Lung (tissue), 12 donors: ENCODE results near the gene S100A10. TPM values are rescaled to one million over a fixed set of nuclear protein-coding genes. Genes with fewer than 3 reads are reported as not detected.

Source experiments
- ATAC-seq: fragments of 200-7000 bp; cut with Tn5 transposase; one replicate; pipeline ENCODE4 v1.9.1; 2020; ENCODE audit warnings: moderate number of reproducible peaks; ENCODE audit not compliant: insufficient read depth, low FRiP score
- DNase-seq, 3 donors: peaks; one replicate each; pipeline ENCODE4 v3.0.0-alpha.2; 2013 to 2017
- H3K27ac ChIP-seq, 2 donors: one replicate each; pipeline ENCODE4 v1.5.1; 2013; ENCODE audit warnings: mild to moderate bottlenecking in 2 of 2, moderate library complexity in 2 of 2, control low read depth in 1 of 2, inconsistent platforms in 1 of 2, low read depth in 1 of 2, low read length in 1 of 2
- H3K27me3 ChIP-seq, 3 donors: one replicate each; pipeline ENCODE4 v1.5.1; 2013; ENCODE audit warnings: low read length in 2 of 3; ENCODE audit not compliant: control insufficient read depth in 3 of 3, insufficient read depth in 3 of 3
- H3K36me3 ChIP-seq, 4 donors: one replicate each; pipeline ENCODE4 v1.5.1; 2013; ENCODE audit warnings: low read length in 4 of 4, mild to moderate bottlenecking in 1 of 4, moderate library complexity in 1 of 4; ENCODE audit not compliant: control insufficient read depth in 4 of 4, insufficient read depth in 4 of 4
- H3K4me1 ChIP-seq, 5 donors: one replicate each; pipeline ENCODE4 v1.5.1; 2013; ENCODE audit warnings: low read length in 5 of 5, mild to moderate bottlenecking in 2 of 5, moderate library complexity in 1 of 5; ENCODE audit not compliant: control insufficient read depth in 5 of 5, insufficient read depth in 5 of 5
- H3K4me3 ChIP-seq: one replicate; pipeline ENCODE4 v1.5.1; 2013; ENCODE audit warnings: mild to moderate bottlenecking, control low read depth, moderate library complexity
- H3K9ac ChIP-seq, 2 donors: one replicate each; pipeline ENCODE4 v1.5.1; 2013; ENCODE audit warnings: low read length in 2 of 2, control low read depth in 1 of 2; ENCODE audit not compliant: insufficient read depth in 1 of 2
- H3K9me3 ChIP-seq, 4 donors: one replicate each; pipeline ENCODE4 v1.5.1; 2013; ENCODE audit warnings: low read length in 3 of 4, mild to moderate bottlenecking in 1 of 4, moderate library complexity in 1 of 4; ENCODE audit not compliant: control insufficient read depth in 4 of 4, insufficient read depth in 3 of 4
- WGBS, 2 donors: extraction: QIAGEN DNeasy Blood & Tissue Kit; methylation state at CpG; one replicate each; pipeline ENCODE4 v1.1.7; 2013; 5-methylcytosine and 5-hydroxymethylcytosine counted together
- polyA plus RNA-seq, 2 donors: library from polyadenylated mRNA; stranded (reverse); fragments of 200-250 nt; gene quantifications; one replicate each; pipeline ENCODE4 v1.2.1, GENCODE V29; 2013
- total RNA-seq, 2 donors: library from RNA; depleted of rRNA in 1 of 2; stranded (reverse); fragments of >200 nt in 1 of 2; gene quantifications; one replicate each; pipeline ENCODE4 v1.2.1, GENCODE V29; 2014 to 2021
- TF ChIP-seq, protein P1 (sequence below): IDR thresholded peaks from 2 replicates; pipeline ENCODE4 v1.5.1; 2012; ENCODE audit warnings: mild to moderate bottlenecking; ENCODE audit errors: control extremely low read depth, extremely low read depth
- donor health status: control.
- donor health status: control.
- donor health status: Bipolar disorder and iron deficiency.
- donor health status: healthy.
- donor health status: DM: yes; HTN: yes; CAD: no.

The S100A10 gene
- total and polyA plus RNA-seq, 4 donors: 205 to 1,003 (median 674) TPM

DNA sequence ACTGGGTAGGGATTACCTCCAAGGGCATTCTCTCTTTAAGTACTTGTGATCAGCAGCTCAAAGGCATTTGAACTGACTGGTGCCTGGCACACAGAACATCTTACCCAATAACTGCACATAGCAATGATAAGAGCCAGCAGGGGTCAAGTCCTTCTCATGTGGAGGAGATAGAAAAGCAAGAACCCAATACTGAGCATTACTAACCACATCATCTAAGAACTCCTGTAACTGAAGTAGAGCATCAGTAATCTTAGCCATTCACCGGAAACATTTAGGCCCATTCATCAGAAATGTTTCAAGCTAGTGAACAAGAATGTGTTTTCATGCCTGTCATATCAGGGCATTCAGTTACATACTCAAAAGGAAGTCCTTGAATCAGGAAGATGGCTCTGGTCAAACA is 50.8 kb downstream of the S100A10 start:
- H3K9ac ChIP-seq: no peak overlapping the region
- WGBS, 2 donors: 75 to 79% methylated on average over 1 of the region's 1 CpG
- no peak overlapping the region for H3K4me3 ChIP-seq
- TF ChIP-seq, protein P1, sequence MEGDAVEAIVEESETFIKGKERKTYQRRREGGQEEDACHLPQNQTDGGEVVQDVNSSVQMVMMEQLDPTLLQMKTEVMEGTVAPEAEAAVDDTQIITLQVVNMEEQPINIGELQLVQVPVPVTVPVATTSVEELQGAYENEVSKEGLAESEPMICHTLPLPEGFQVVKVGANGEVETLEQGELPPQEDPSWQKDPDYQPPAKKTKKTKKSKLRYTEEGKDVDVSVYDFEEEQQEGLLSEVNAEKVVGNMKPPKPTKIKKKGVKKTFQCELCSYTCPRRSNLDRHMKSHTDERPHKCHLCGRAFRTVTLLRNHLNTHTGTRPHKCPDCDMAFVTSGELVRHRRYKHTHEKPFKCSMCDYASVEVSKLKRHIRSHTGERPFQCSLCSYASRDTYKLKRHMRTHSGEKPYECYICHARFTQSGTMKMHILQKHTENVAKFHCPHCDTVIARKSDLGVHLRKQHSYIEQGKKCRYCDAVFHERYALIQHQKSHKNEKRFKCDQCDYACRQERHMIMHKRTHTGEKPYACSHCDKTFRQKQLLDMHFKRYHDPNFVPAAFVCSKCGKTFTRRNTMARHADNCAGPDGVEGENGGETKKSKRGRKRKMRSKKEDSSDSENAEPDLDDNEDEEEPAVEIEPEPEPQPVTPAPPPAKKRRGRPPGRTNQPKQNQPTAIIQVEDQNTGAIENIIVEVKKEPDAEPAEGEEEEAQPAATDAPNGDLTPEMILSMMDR: no peak
- DNase-seq: no peak
- H3K27me3 ChIP-seq: no peaks in the 10 kb centered on the region
- ATAC-seq: no peak
- no peaks in the 10 kb centered on the region for H3K36me3 ChIP-seq
- no peaks in the 10 kb centered on the region for H3K9me3 ChIP-seq
- H3K4me1 ChIP-seq: peaks cover 6 to 29% (median 9%) of the 10 kb centered on the region in 5 donors
- H3K27ac ChIP-seq: peak overlapping the region; percentile 6 to 76

DNA sequence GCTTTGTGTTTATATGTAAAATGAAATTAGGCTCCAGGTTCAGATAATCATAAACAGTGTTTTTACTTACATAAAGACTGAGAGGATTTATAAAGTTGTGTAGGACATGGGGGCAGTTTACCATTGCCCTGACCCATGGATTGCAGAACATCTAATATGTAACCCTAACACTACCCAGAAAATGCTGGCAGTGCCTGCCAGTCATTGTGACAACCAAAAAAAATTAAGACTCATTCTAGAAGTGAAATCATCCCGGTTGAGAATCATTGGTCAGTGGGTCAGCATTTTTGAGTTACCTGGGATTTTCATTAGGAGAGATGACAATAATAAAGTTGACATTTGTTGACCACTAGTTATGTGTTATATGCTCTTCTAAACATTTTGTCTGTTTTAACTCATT is 53.1 kb downstream of the S100A10 start:
- Histone ChIP-seq H3K36me3 (no peaks in the 10 kb centered on the region), H3K27ac (peak overlapping the region in 1 of 2 donors; percentile 83), H3K4me3 (no peak overlapping the region), H3K9ac (no peak overlapping the region), H3K9me3 (no peaks in the 10 kb centered on the region), H3K27me3 (peaks cover 0 to 4% (median 0%) of the 10 kb centered on the region in 3 donors), H3K4me1 (peaks cover 6 to 19% (median 8%) of the 10 kb centered on the region in 5 donors)
- 70 to 71% methylated on average over 1 of the region's 1 CpG for WGBS, 2 donors
- no peak for ATAC-seq
- no peak for DNase-seq
- TF ChIP-seq, protein P1: no peak

DNA sequence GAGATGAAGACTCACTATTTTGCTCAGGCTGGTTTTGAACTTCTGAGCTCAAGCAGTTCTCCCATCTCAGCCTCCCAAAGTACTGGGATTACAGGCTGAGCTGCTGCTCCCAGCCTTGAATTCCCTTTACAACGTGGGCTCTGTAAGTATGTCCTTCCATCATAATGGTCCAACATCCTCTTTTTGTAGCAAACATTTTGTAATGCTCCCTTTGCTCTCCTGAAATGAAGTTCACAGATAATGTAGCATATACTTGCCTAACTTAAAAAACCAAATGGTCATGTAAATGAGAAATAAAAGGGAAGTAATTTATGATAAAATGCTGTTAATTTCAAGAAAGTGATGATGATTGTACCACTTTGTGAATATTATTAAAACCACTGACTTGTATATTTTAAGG is 53.9 kb downstream of the S100A10 start:
- no peak overlapping the region for H3K4me3 ChIP-seq
- no peaks in the 10 kb centered on the region for H3K36me3 ChIP-seq
- TF ChIP-seq, protein P1: no peak
- no peak for DNase-seq
- no peak overlapping the region for H3K27ac ChIP-seq
- peaks cover 6 to 12% (median 6%) of the 10 kb centered on the region in 5 donors for H3K4me1 ChIP-seq
- no peak overlapping the region for H3K9ac ChIP-seq
- ATAC-seq: no peak
- H3K27me3 ChIP-seq: peaks cover 0 to 4% (median 0%) of the 10 kb centered on the region in 3 donors
- WGBS, 2 donors: 22 to 67% methylated on average over 1 of the region's 1 CpG
- no peaks in the 10 kb centered on the region for H3K9me3 ChIP-seq

DNA sequence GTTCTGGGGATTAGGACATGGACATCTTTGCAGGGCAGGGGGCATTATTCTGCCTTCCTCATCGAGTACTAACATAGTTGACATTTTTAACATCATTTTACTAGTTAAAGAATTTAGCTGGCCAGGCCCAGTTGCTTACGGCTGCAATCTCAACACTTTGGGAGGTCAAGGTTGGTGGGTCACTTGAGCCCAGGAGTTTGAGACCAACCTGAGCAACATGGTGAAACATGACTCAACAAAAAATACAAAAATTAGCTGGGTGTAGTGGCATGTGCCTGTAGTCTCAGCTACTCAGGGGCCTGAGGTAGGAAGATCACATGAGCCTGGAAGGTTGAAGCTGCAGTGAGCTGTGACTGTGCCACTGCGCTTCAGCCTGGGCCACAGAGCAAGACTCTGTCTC is 54.5 kb downstream of the S100A10 start:
- TF ChIP-seq, protein P1: no peak
- DNase-seq (no peak), ATAC-seq (no peak)
- 90% methylated on average over 3 of the region's 3 CpGs for WGBS, 2 donors
- Histone ChIP-seq H3K27ac (no peak overlapping the region), H3K27me3 (peaks cover 0 to 4% (median 0%) of the 10 kb centered on the region in 3 donors), H3K4me3 (no peak overlapping the region), H3K4me1 (peaks cover 2 to 12% (median 6%) of the 10 kb centered on the region in 5 donors), H3K9ac (no peak overlapping the region), H3K36me3 (no peaks in the 10 kb centered on the region), H3K9me3 (no peaks in the 10 kb centered on the region)
